Suprapubic skin (tissue), 4 donors: ENCODE data around the gene RELL1.

Source experiments
- POLR2A ChIP-seq, 2 donors: fragments of 450-650 bp; IDR thresholded peaks; one replicate each; pipeline ENCODE4 v1.6.1; 2017; ENCODE audit warnings: antibody characterized with exemption in 2 of 2, mild to moderate bottlenecking in 2 of 2, moderate library complexity in 2 of 2
- POLR2AphosphoS5 ChIP-seq, 3 donors: sonication (generic); formaldehyde crosslinking; IDR thresholded peaks; one replicate each; pipeline ENCODE4 v1.6.1; 2017; ENCODE audit warnings: antibody characterized with exemption in 3 of 3
- TF ChIP-seq, protein P1 (sequence below), 2 donors: fragments of 200-600 bp in 1 of 2; fragments of 450-650 bp in 1 of 2; sonication (generic) in 1 of 2; IDR thresholded peaks; one replicate each; pipeline ENCODE4 v1.5.1; 2016 to 2019; ENCODE audit warnings: antibody characterized with exemption in 2 of 2, mild to moderate bottlenecking in 1 of 2, moderate library complexity in 1 of 2

GRCh38 chr4:37675587-37676290, 10.4 kb downstream of the RELL1 start:
- TF ChIP-seq, protein P1, sequence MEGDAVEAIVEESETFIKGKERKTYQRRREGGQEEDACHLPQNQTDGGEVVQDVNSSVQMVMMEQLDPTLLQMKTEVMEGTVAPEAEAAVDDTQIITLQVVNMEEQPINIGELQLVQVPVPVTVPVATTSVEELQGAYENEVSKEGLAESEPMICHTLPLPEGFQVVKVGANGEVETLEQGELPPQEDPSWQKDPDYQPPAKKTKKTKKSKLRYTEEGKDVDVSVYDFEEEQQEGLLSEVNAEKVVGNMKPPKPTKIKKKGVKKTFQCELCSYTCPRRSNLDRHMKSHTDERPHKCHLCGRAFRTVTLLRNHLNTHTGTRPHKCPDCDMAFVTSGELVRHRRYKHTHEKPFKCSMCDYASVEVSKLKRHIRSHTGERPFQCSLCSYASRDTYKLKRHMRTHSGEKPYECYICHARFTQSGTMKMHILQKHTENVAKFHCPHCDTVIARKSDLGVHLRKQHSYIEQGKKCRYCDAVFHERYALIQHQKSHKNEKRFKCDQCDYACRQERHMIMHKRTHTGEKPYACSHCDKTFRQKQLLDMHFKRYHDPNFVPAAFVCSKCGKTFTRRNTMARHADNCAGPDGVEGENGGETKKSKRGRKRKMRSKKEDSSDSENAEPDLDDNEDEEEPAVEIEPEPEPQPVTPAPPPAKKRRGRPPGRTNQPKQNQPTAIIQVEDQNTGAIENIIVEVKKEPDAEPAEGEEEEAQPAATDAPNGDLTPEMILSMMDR (IDR thresholded peaks at IDR 0.05): no peak
- TF ChIP-seq POLR2AphosphoS5 (IDR thresholded peaks at IDR 0.05) (no peak), POLR2A (IDR thresholded peaks at IDR 0.05) (no peak)
